OCI-LY7 (cell line): ENCODE results near the gene LIN28A. TPM values are rescaled to one million over a fixed set of nuclear protein-coding genes. Genes with fewer than 3 reads are reported as not detected.
A peak's percentile ranks its signal among the peaks of the same experiment; 100 is the strongest.

Experiments
- BruUV-seq: library from RNA; stranded (reverse); fragments of 400-500 nt; replicated peaks from 2 replicates; lab custom pipeline; 2021; lab: Mats Ljungman, UMichigan
- CTCF ChIA-PET: fragments of 300-600 bp; sonication (Branson Sonifier 250); formaldehyde crosslinking; loops from one replicate; lab custom pipeline; 2022; ENCODE audit warnings: antibody characterized with exemption; ENCODE audit not compliant: unreplicated experiment; lab: Charles Lee
- POLR2A ChIA-PET: fragments of 300-600 bp; sonication (Branson Sonifier 250); formaldehyde crosslinking; loops from one replicate; lab custom pipeline; 2022; ENCODE audit warnings: antibody characterized with exemption; lab: Charles Lee
- DNase-seq: peaks from one replicate; pipeline ENCODE4 v3.0.0-alpha.2; 2015; ENCODE audit warnings: low spot score
- H2AFZ ChIP-seq: fragments of 200-600 bp; sonication (generic), shearing (Covaris generic); 2 replicates; pipeline ENCODE4 v1.6.1; 2014; ENCODE audit warnings: mild to moderate bottlenecking, antibody characterized with exemption, low read length, moderate library complexity
- H3K27ac ChIP-seq: fragments of 200-600 bp; sonication (generic); 2 replicates; pipeline ENCODE4 v1.5.1; 2014; ENCODE audit warnings: mixed run types, low read depth, mild to moderate bottlenecking, moderate library complexity, low read length, inconsistent platforms; ENCODE audit not compliant: poor library complexity, severe bottlenecking
- H3K36me3 ChIP-seq: fragments of 200-600 bp; sonication (generic); 2 replicates; pipeline ENCODE4 v1.6.1; 2014; ENCODE audit warnings: mild to moderate bottlenecking, antibody characterized with exemption, low read length, moderate library complexity, mixed read lengths; ENCODE audit not compliant: insufficient read depth
- H3K4me1 ChIP-seq: fragments of 200-600 bp; sonication (generic); 2 replicates; pipeline ENCODE4 v1.5.1; 2014; ENCODE audit warnings: mild to moderate bottlenecking, low read length; ENCODE audit not compliant: insufficient read depth, poor library complexity, severe bottlenecking
- H3K4me2 ChIP-seq: fragments of 200-600 bp; sonication (generic); 2 replicates; pipeline ENCODE4 v1.6.1; 2014; ENCODE audit warnings: mild to moderate bottlenecking, low read length
- H3K4me3 ChIP-seq: fragments of 200-600 bp; sonication (generic); 2 replicates; pipeline ENCODE4 v1.5.1; 2014; ENCODE audit warnings: mild to moderate bottlenecking, low read depth, low read length; ENCODE audit not compliant: poor library complexity, severe bottlenecking
- H3K79me2 ChIP-seq: fragments of 200-600 bp; sonication (generic); 2 replicates; pipeline ENCODE4 v1.6.1; 2016; ENCODE audit warnings: low read depth, mild to moderate bottlenecking, low read length, moderate library complexity, mixed read lengths; ENCODE audit not compliant: insufficient read depth
- H3K9me2 ChIP-seq: fragments of 200-600 bp; sonication (generic); 2 replicates; pipeline ENCODE4 v1.6.1; 2016; ENCODE audit warnings: mild to moderate bottlenecking, low read length, mixed read lengths; ENCODE audit not compliant: insufficient read depth
- H3K9me3 ChIP-seq: fragments of 200-600 bp; sonication (generic); 2 replicates; pipeline ENCODE4 v1.6.1; 2014; ENCODE audit warnings: mild to moderate bottlenecking, mixed run types, low read length, mixed read lengths
- H4K20me1 ChIP-seq: fragments of 200-600 bp; sonication (generic); 2 replicates; pipeline ENCODE4 v1.6.1; 2014; ENCODE audit warnings: mild to moderate bottlenecking, antibody characterized with exemption, low read length, moderate library complexity, mixed read lengths; ENCODE audit not compliant: insufficient read depth
- CTCF ChIP-seq: fragments of 200-600 bp; sonication (generic); conservative IDR thresholded peaks from 2 replicates; pipeline ENCODE4 v1.5.1; 2014; ENCODE audit warnings: mild to moderate bottlenecking, antibody characterized with exemption, low read length, moderate library complexity, mixed read lengths
- EZH2phosphoT487 ChIP-seq: fragments of 200-600 bp; sonication (generic); IDR thresholded peaks from 2 replicates; pipeline ENCODE4 v1.6.1; 2018; ENCODE audit warnings: low read depth, borderline replicate concordance, mild to moderate bottlenecking, mixed run types, antibody characterized with exemption, low read length, moderate library complexity, mixed read lengths
- intact Hi-C: fragments of 100-400 bp; cut with micrococcal nuclease; formaldehyde crosslinking; loops from one replicate; pipeline ENCODE4 v1.10.0; 2022; ENCODE audit not compliant: unreplicated experiment
- total RNA-seq, 2 experiments: library from RNA; depleted of rRNA in 1 of 2; stranded (reverse); fragments of >200 nt in 1 of 2; shearing (Covaris generic) in 1 of 2; gene quantifications; 2 replicates each; pipeline ENCODE4 v1.2.3, GENCODE V29; 2014 to 2022

Gene LIN28A
- total RNA-seq, 2 experiments from 2014 or later: not detected

GRCh38 chr1:26440259-26440658 lies 29.6 kb downstream of the LIN28A start:
- Histone ChIP-seq H2AFZ (no peak overlapping the region), H3K27ac (no peak overlapping the region), H3K9me2 (no peaks in the 10 kb centered on the region), H3K36me3 (peaks cover 94% of the 10 kb centered on the region), H3K4me3 (no peak overlapping the region), H3K4me1 (no peaks in the 10 kb centered on the region), H3K9me3 (no peaks in the 10 kb centered on the region), H3K79me2 (no peaks in the 10 kb centered on the region), H3K4me2 (no peak overlapping the region), H4K20me1 (no peaks in the 10 kb centered on the region; the same call in 1 of the 2 replicates)
- CTCF ChIA-PET: interaction anchor here (0.7 kb wide), 1 partner anchor 23 kb away, joined by 3 read pairs; no protein-coding TSS in a partner anchor
- BruUV-seq: no TSS peak
- TF ChIP-seq CTCF (no peak), EZH2phosphoT487 (no peak)
- POLR2A ChIA-PET: interaction anchor here (0.6 to 1.7 kb wide), 2 partner anchors 30 to 34 kb away, joined by 3 to 4 read pairs; no protein-coding TSS in a partner anchor
- DNase-seq: no peak
- intact Hi-C loops: no loop called here

GRCh38 chr1:26449868-26450267 lies 39.3 kb downstream of the LIN28A start:
- CTCF ChIA-PET: no interaction called here
- Histone ChIP-seq H3K4me2 (no peak overlapping the region), H4K20me1 (no peaks in the 10 kb centered on the region), H3K9me2 (no peaks in the 10 kb centered on the region), H3K4me1 (peaks cover 9% of the 10 kb centered on the region), H3K79me2 (no peaks in the 10 kb centered on the region), H3K36me3 (peaks cover 91% of the 10 kb centered on the region), H3K9me3 (no peaks in the 10 kb centered on the region), H3K4me3 (no peak overlapping the region), H3K27ac (no peak overlapping the region), H2AFZ (no peak overlapping the region)
- BruUV-seq: no TSS peak
- TF ChIP-seq EZH2phosphoT487 (no peak), CTCF (no peak)
- POLR2A ChIA-PET: no interaction called here
- intact Hi-C loops: no loop called here
- DNase-seq: no peak

GRCh38 chr1:26450908-26451307 lies 40.3 kb downstream of the LIN28A start:
- TF ChIP-seq CTCF: no peak
- TF ChIP-seq EZH2phosphoT487: no peak
- no peaks in the 10 kb centered on the region for H4K20me1 ChIP-seq
- TSS peak; percentile 23 for BruUV-seq
- intact Hi-C loops: no loop called here
- H3K4me2 ChIP-seq: no peak overlapping the region
- ChIA-PET POLR2A (no interaction called here), CTCF (no interaction called here)
- H3K4me3 ChIP-seq: no peak overlapping the region
- H3K9me3 ChIP-seq: no peaks in the 10 kb centered on the region
- DNase-seq: no peak
- no peaks in the 10 kb centered on the region for H3K79me2 ChIP-seq
- H3K9me2 ChIP-seq: no peaks in the 10 kb centered on the region
- H3K4me1 ChIP-seq: peaks cover 9% of the 10 kb centered on the region
- no peak overlapping the region for H2AFZ ChIP-seq
- no peak overlapping the region for H3K27ac ChIP-seq
- H3K36me3 ChIP-seq: peaks cover 91% of the 10 kb centered on the region
